ENCODE results near the gene FRYL. TPM values are rescaled to one million over a fixed set of nuclear protein-coding genes. Genes with fewer than 3 reads are reported as not detected.
"Not testable (repeated sequence)": the region's sequence is repeated elsewhere in the genome, so short reads cannot be mapped to it uniquely, and the experiment has no call there.

Gene FRYL
- total RNA-seq, 1 donor from 2014 or later: 31.7 TPM

DNA sequence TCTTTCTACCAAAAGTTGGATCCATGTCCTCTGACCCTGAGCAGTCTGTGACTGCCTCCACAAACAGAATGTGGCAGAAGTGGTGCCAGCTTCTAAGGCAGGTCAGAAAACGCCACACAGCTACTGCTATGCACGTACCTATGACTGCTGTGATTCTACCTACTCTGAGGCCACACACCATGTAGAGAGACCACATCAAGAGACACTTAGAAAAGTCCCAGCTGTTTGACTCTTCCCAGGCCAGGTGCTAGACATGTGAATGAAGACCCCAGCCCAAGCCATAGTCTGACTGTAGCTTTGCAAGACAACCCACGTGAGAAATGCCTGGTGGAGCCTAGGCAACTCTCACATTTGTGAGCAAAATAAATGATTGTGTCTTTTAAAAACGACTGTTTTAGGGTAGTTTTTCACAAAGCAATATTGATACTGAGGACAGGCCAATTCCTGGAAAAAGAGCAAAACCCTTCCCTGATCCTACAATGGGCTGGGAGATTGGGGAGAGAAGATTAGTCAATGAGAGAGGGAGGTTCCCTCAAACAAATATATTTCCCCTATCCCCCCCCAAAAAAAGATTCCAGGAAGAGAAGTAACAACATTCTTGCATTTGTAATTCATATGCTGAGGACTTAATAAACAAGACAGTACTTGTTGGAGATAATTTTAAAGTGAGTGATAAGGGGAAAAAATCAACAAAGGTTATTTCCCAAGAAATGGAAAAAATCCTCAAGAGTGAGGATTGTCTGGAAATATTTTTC is 33.3 kb downstream of the FRYL start:
- Histone ChIP-seq H3K27me3 (ENCODE audit: control insufficient read depth, insufficient read depth, low read length) (no peaks in the 10 kb centered on the region), H3K36me3 (ENCODE audit: control insufficient read depth, insufficient read depth, low read length) (no peaks in the 10 kb centered on the region), H3K4me3 (ENCODE audit: low read depth, low read length) (no peak overlapping the region)
- no peak for DNase-seq (ENCODE audit: low read depth)
- TF ChIP-seq, protein P1, sequence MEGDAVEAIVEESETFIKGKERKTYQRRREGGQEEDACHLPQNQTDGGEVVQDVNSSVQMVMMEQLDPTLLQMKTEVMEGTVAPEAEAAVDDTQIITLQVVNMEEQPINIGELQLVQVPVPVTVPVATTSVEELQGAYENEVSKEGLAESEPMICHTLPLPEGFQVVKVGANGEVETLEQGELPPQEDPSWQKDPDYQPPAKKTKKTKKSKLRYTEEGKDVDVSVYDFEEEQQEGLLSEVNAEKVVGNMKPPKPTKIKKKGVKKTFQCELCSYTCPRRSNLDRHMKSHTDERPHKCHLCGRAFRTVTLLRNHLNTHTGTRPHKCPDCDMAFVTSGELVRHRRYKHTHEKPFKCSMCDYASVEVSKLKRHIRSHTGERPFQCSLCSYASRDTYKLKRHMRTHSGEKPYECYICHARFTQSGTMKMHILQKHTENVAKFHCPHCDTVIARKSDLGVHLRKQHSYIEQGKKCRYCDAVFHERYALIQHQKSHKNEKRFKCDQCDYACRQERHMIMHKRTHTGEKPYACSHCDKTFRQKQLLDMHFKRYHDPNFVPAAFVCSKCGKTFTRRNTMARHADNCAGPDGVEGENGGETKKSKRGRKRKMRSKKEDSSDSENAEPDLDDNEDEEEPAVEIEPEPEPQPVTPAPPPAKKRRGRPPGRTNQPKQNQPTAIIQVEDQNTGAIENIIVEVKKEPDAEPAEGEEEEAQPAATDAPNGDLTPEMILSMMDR (IDR thresholded peaks at IDR 0.05; ENCODE audit: insufficient read depth, low read length, poor library complexity, severe bottlenecking): no peak

DNA sequence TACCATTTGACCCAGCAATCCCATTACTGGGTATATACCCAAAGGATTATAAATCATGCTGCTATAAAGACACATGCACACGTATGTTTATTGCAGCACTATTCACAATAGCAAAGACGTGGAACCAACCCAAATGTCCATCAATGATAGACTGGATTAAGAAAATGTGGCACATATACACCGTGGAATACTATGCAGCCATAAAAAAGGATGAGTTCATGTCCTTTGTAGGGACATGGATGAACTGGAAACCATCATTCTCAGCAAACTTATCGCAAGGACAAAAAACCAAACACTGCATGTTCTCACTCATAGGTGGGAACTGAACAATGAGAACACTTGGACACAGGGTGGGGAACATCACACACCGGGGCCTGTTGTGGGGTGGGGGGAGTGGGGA is 34.9 kb downstream of the FRYL start:
- H3K27me3 ChIP-seq (ENCODE audit: control insufficient read depth, insufficient read depth, low read length); H3K36me3 ChIP-seq (ENCODE audit: control insufficient read depth, insufficient read depth, low read length); H3K4me3 ChIP-seq (ENCODE audit: low read depth, low read length); DNase-seq (ENCODE audit: low read depth): not testable (repeated sequence)

DNA sequence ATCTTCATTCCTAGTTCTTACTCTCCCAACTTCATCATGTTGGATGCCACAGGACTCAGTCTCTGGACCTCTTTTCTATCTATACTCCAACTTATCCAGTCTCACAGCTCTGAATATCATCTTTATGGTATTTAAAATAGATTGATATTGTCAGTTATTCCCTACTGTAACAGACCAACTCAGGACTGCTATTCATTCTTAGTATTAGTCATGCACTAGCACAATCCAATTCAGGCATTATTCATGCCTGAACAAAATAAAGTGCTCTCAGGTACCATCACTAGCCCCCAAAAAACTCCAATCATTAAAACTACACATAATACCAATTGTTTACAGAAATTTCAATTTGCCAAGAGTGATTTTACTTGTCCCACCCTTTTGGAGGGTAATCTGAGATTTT is 37.7 kb downstream of the FRYL start:
- H3K36me3 ChIP-seq (ENCODE audit: control insufficient read depth, insufficient read depth, low read length): no peaks in the 10 kb centered on the region
- H3K4me3 ChIP-seq (ENCODE audit: low read depth, low read length): no peak overlapping the region
- H3K27me3 ChIP-seq (ENCODE audit: control insufficient read depth, insufficient read depth, low read length): no peaks in the 10 kb centered on the region
- no peak for DNase-seq (ENCODE audit: low read depth)
- TF ChIP-seq, protein P1 (IDR thresholded peaks at IDR 0.05; ENCODE audit: insufficient read depth, low read length, poor library complexity, severe bottlenecking): no peak

DNA sequence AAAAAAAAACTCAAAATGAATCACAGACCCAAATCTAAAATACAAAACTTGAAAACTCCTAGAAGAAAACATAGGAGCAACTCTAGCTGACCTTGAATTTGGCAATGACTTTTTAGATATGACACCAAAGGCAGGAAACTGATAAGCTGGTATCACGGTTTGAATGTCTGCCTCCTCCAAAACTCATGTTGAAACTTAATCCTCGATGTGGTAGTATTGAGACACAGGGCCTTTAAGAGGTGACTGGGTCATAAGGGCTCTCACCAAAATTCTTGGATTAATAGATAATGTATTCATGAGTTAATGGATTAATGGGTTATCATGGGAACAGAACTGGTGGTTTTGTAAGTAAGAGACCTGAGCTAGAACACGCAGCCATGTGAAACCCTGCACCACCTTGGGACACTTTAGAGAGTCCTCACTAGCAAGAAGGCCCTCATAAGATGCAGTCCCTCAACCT is 40.5 kb downstream of the FRYL start:
- TF ChIP-seq, protein P1 (IDR thresholded peaks at IDR 0.05; ENCODE audit: insufficient read depth, low read length, poor library complexity, severe bottlenecking): no peak
- Histone ChIP-seq H3K4me3 (ENCODE audit: low read depth, low read length) (no peak overlapping the region), H3K36me3 (ENCODE audit: control insufficient read depth, insufficient read depth, low read length) (no peaks in the 10 kb centered on the region), H3K27me3 (ENCODE audit: control insufficient read depth, insufficient read depth, low read length) (no peaks in the 10 kb centered on the region)
- no peak for DNase-seq (ENCODE audit: low read depth)

DNA sequence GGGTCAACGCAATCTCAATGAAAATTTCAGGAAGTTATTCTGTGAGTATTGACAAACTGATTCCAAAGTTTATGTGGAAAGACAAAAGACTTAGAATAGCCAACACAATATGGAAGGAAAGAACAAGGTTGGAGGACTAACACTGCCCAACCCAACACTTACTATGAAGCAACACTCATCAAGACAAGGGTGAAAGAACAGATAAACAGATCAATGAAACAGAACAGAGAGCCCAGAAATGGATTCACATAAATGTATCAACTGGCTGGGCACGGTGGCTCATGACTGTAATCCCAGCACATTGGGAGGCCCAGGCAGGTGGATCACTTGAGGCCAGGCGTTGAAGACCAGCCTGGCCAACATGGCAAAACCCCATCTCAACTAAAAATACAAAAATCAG is 41.2 kb downstream of the FRYL start:
- H3K27me3 ChIP-seq (ENCODE audit: control insufficient read depth, insufficient read depth, low read length): no peaks in the 10 kb centered on the region
- no peak for DNase-seq (ENCODE audit: low read depth)
- TF ChIP-seq, protein P1 (IDR thresholded peaks at IDR 0.05; ENCODE audit: insufficient read depth, low read length, poor library complexity, severe bottlenecking): no peak
- no peak overlapping the region for H3K4me3 ChIP-seq (ENCODE audit: low read depth, low read length)
- H3K36me3 ChIP-seq (ENCODE audit: control insufficient read depth, insufficient read depth, low read length): no peaks in the 10 kb centered on the region

DNA sequence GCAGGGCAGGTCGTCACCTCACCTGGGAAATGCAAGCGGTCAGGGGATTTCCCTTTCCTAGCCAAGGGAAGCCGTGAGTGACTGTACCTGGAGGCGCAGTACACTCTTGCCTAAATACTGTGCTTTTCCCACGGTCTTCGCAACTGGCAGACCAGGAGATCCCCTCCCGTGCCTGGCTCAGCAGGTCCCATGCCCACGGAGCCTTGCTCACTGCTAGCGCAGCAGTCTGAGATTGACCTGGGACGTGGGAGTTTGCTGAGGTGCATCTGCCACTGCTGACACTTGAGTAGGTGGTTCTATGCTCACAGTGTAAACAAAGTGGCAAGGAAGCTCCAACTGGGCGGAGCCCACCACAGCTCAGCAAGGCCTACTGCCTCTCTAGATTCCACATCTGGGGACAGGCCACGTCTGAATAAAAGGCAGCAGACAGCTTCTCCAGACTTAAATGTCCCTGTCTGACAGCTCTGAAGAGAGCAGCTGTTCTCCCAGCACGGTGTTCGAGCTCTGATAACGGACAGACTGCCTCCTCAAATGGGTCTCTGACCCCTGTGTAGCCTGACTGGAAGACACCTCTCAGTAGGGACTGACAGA is 51.1 kb downstream of the FRYL start:
- not testable (repeated sequence) for H3K36me3 ChIP-seq (ENCODE audit: control insufficient read depth, insufficient read depth, low read length); DNase-seq (ENCODE audit: low read depth); H3K27me3 ChIP-seq (ENCODE audit: control insufficient read depth, insufficient read depth, low read length); H3K4me3 ChIP-seq (ENCODE audit: low read depth, low read length)

All from kidney epithelial cell (primary cell).